ENCODE data around the gene RNU6-9.

Gene RNU6-9

GRCh38 chr19:919199-920050 is 26.1 kb downstream of the RNU6-9 start:
- no peak for DNase-seq

- DNase-seq, result no peak
Observed at GRCh38 chr19:920051-920864, 27.0 kb downstream of the RNU6-9 start.

- DNase-seq, result no peak
Observed at GRCh38 chr19:924553-925086, 31.3 kb downstream of the RNU6-9 start.

- no peak for DNase-seq
Observed at GRCh38 chr19:925087-925525, 31.8 kb downstream of the RNU6-9 start.

- DNase-seq, result peak; percentile 75
Observed at GRCh38 chr19:925526-926322, 32.4 kb downstream of the RNU6-9 start, which contains the start of gene ARID3A. Gene ARID3A (plus strand): TSS chr19:926035. CDS start chr19:929529, 3,494 bp downstream.

- DNase-seq, result no peak
Observed at GRCh38 chr19:926323-926588, 33.0 kb downstream of the RNU6-9 start.

GRCh38 chr19:926589-927350 is 33.5 kb downstream of the RNU6-9 start:
- DNase-seq, result no peak

- no peak for DNase-seq
Observed at GRCh38 chr19:927351-927779, 34.1 kb downstream of the RNU6-9 start.

- DNase-seq, result no peak
Observed at GRCh38 chr19:927780-928401, 34.6 kb downstream of the RNU6-9 start.

GRCh38 chr19:928471-929202 is 35.4 kb downstream of the RNU6-9 start:
- DNase-seq, result no peak

- no peak for DNase-seq
Observed at GRCh38 chr19:929203-929890, 36.1 kb downstream of the RNU6-9 start.

GRCh38 chr19:929891-930258 is 36.6 kb downstream of the RNU6-9 start:
- DNase-seq, result no peak

- no peak for DNase-seq
Observed at GRCh38 chr19:931860-932647, 38.8 kb downstream of the RNU6-9 start.

- DNase-seq, result peak; percentile 46
Observed at GRCh38 chr19:932648-933552, 39.6 kb downstream of the RNU6-9 start.

- DNase-seq, result no peak
Observed at GRCh38 chr19:933553-933882, 40.2 kb downstream of the RNU6-9 start.

GRCh38 chr19:934197-934840 is 41.0 kb downstream of the RNU6-9 start:
- no peak for DNase-seq

- DNase-seq, result no peak
Observed at GRCh38 chr19:934865-935479, 41.7 kb downstream of the RNU6-9 start.

- no peak for DNase-seq
Observed at GRCh38 chr19:936175-936546, 42.9 kb downstream of the RNU6-9 start.
